Bronchus fibroblast of lung (primary cell): ENCODE data around the gene RCE1. TPM values are rescaled to one million over a fixed set of nuclear protein-coding genes. Genes with fewer than 3 reads are reported as not detected.

Experiments used
- total RNA-seq: library from RNA; depleted of rRNA; stranded (reverse); fragments of >200 nt; gene quantifications from 2 replicates; pipeline ENCODE4 v1.2.3, GENCODE V29; 2015

RCE1 gene, protein sequence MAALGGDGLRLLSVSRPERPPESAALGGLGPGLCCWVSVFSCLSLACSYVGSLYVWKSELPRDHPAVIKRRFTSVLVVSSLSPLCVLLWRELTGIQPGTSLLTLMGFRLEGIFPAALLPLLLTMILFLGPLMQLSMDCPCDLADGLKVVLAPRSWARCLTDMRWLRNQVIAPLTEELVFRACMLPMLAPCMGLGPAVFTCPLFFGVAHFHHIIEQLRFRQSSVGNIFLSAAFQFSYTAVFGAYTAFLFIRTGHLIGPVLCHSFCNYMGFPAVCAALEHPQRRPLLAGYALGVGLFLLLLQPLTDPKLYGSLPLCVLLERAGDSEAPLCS
- 21.0 and 21.2 TPM in 2 replicates for total RNA-seq

DNA sequence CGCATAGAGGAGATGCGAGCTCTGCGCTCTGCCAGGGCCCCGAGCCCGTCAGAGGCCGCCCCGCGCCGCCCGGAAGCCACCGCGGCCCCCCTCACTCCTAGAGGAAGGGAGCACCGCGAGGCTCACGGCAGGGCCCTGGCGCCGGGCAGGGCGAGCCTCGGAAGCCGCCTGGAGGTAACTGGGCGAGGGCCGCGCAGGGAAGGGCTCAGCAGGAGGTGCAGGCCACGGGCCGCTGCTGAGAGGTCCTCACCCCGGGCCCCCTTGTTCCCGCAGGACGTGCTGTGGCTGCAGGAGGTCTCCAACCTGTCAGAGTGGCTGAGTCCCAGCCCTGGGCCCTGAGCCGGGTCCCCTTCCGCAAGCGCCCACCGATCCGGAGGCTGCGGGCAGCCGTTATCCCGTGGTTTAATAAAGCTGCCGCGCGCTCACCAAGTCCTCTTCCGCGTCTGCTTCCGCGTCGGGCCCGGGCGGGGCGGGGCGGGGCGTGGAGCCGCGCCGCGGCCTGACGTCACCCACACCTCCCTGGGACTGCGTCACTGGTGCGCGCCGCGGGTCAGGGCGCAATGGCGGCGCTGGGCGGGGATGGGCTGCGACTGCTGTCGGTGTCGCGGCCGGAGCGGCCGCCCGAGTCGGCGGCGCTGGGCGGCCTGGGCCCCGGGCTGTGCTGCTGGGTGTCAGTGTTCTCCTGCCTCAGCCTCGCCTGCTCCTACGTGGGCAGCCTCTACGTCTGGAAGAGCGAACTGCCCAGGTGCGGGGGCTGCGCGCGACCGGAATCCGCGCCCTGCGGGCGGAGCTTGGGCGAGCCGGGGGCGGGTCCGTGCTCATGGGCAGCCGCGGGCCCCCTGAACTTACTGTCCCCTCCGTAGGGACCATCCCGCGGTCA, at the start of gene RCE1:
Gene RCE1, plus strand, starts transcription at position 546 of the 880 bp plus-strand sequence. Its CDS starts 15 bp downstream, at position 561.

DNA sequence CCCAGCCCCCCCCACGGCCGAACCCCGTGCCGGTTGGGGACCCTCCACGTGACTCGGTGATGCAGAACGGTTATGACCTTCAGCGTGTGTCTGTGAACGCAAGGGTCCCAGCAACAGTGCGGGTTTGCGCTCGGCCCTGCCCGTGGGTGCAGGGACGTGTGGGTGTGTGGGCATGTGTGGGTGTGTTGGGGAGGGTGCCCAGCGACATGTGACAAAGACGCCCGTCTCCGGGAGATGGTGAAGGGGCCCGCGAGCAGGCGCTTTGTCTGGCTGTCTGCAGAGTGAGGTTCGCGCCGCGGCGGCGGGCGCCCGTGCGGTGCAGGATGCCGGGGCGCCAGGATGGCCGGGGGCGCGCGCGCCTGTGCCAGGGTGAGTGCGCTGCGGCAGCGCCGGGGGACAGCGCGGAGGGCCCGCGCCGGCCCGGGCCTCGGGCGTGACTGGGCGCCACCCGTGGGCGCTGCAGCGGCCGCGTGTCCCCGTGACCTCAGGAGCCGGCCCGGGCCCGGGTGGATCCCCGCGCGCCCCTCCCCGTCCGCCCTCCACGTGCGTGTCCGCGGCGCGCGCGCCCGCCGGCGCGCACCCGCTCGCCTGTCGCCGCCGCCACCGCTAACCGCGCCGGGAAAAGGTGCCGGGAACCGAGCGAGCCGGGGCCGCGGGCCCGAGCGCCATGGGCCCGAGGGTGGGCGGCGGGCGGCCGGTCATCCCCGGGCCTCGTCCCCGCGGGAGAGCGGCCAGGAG, 13.4 kb downstream of the RCE1 start, which contains the start of gene LRFN4:
Gene LRFN4, plus strand, starts transcription at position 569 of the 738 bp plus-strand sequence. CDS start 681 bp downstream, outside the sequence.

Other genes with a start within 250 kb of the RCE1 start
- gene RBM14, start 226.8 kb upstream of the RCE1 start, total RNA-seq: 47.3 and 49.4 TPM in 2 replicates
- gene RBM4, start 204.7 kb upstream of the RCE1 start, total RNA-seq: 102 and 106 TPM in 2 replicates
- gene RBM4B, start 165.6 kb upstream of the RCE1 start, total RNA-seq: 15.0 and 19.0 TPM in 2 replicates
- 0.89 and 2.0 TPM in 2 replicates for gene SPTBN2, start 114.2 kb upstream of the RCE1 start, total RNA-seq
- 36.1 TPM in 2 replicates for gene LRFN4, start 13.6 kb downstream of the RCE1 start, total RNA-seq
- 19.2 and 21.7 TPM in 2 replicates for gene PC, start 114.9 kb downstream of the RCE1 start, total RNA-seq
- 0.34 TPM in 1 of 2 replicates, not detected in the other for gene C11orf86, start 131.9 kb downstream of the RCE1 start, total RNA-seq
- gene SYT12, start 179.7 kb downstream of the RCE1 start, total RNA-seq: under 0.01 and 0.17 TPM in 2 replicates
- 12.4 and 17.1 TPM in 2 replicates for gene RHOD, start 213.4 kb downstream of the RCE1 start, total RNA-seq